ENCODE data around the gene GFRA1.

GFRA1 gene

GRCh38 chr10:116271593-116272439 lies 1.2 kb downstream of the GFRA1 start:
- no peak for TF ChIP-seq CTCF (IDR thresholded peaks at IDR 0.05; ENCODE audit: low read depth, low read length)
- in situ Hi-C loops (cut with HindIII; ENCODE audit: low sequenced_read_pairs), result no loop called here
- DNase-seq (ENCODE audit: low read depth, low spot score), result no peak
- H3K4me3 ChIP-seq (ENCODE audit: low read depth, low read length), result peak overlapping the region; percentile 53

- H3K4me3 ChIP-seq (ENCODE audit: low read depth, low read length), result peak overlapping the region; percentile 53
Observed at GRCh38 chr10:116270771-116271592, 2.0 kb downstream of the GFRA1 start.

GRCh38 chr10:116270126-116270770 lies 2.8 kb downstream of the GFRA1 start:
- no peak overlapping the region for H3K4me3 ChIP-seq (ENCODE audit: low read depth, low read length)
- TF ChIP-seq CTCF (IDR thresholded peaks at IDR 0.05; ENCODE audit: low read depth, low read length), result no peak
- in situ Hi-C loops (cut with HindIII; ENCODE audit: low sequenced_read_pairs), result no loop called here
- no peak for DNase-seq (ENCODE audit: low read depth, low spot score)

More at GRCh38 chr10:116270771-116271592, 2.0 kb downstream of the GFRA1 start:
- no peak for DNase-seq (ENCODE audit: low read depth, low spot score)
- TF ChIP-seq CTCF (IDR thresholded peaks at IDR 0.05; ENCODE audit: low read depth, low read length), result no peak
- in situ Hi-C loops (cut with HindIII; ENCODE audit: low sequenced_read_pairs), result no loop called here

GRCh38 chr10:116269619-116270018 lies 3.4 kb downstream of the GFRA1 start:
- H3K4me3 ChIP-seq (ENCODE audit: low read depth, low read length), result no peak overlapping the region
- in situ Hi-C loops (cut with HindIII; ENCODE audit: low sequenced_read_pairs), result no loop called here
- DNase-seq (ENCODE audit: low read depth, low spot score), result no peak
- TF ChIP-seq CTCF (IDR thresholded peaks at IDR 0.05; ENCODE audit: low read depth, low read length), result no peak

- no peak for TF ChIP-seq CTCF (IDR thresholded peaks at IDR 0.05; ENCODE audit: low read depth, low read length)
- no peak for DNase-seq (ENCODE audit: low read depth, low spot score)
- in situ Hi-C loops (cut with HindIII; ENCODE audit: low sequenced_read_pairs), result no loop called here
- no peak overlapping the region for H3K4me3 ChIP-seq (ENCODE audit: low read depth, low read length)
Observed at GRCh38 chr10:116268976-116269375, 4.0 kb downstream of the GFRA1 start.

GRCh38 chr10:116265686-116266085 lies 7.3 kb downstream of the GFRA1 start:
- H3K4me3 ChIP-seq (ENCODE audit: low read depth, low read length), result no peak overlapping the region
- DNase-seq (ENCODE audit: low read depth, low spot score), result no peak
- in situ Hi-C loops (cut with HindIII; ENCODE audit: low sequenced_read_pairs), result no loop called here
- TF ChIP-seq CTCF (IDR thresholded peaks at IDR 0.05; ENCODE audit: low read depth, low read length), result no peak
